SK-N-SH (cell line): Measurements from ENCODE around the gene RBBP8. TPM values are rescaled to one million over a fixed set of nuclear protein-coding genes. Genes with fewer than 3 reads are reported as not detected.

Experiments
- CTCF ChIA-PET: fragments of 300-600, 350-600 bp; formaldehyde crosslinking; extraction: SDS; loops from one replicate; lab custom pipeline; 2021; lab: Yijun Ruan, JAX
- POLR2A ChIA-PET: fragments of 350-600 bp; sonication (Branson Sonifier 250); formaldehyde crosslinking; extraction: SDS; loops from one replicate; lab custom pipeline; 2020; ENCODE audit warnings: antibody characterized with exemption, inconsistent platforms; lab: Yijun Ruan, JAX
- DNase-seq: peaks from one replicate; pipeline ENCODE4 v3.0.0; 2012
- H2AFZ ChIP-seq: fragments of 200-600 bp; sonication (generic); 2 replicates; pipeline ENCODE4 v1.8.1; 2016; ENCODE audit warnings: antibody characterized with exemption, mild to moderate bottlenecking, low read depth
- H3F3A ChIP-seq: fragments of 200-600 bp; sonication (generic); replicated peaks from 2 replicates; pipeline ENCODE3; 2016; ENCODE audit warnings: antibody characterized with exemption, mild to moderate bottlenecking; ENCODE audit not compliant: insufficient read depth
- H3K27ac ChIP-seq, 2 experiments: fragments of 200-500 bp in 1 of 2; fragments of 200-600 bp in 1 of 2; sonication (Bioruptor generic) in 1 of 2; sonication (generic), shearing (Covaris generic) in 1 of 2; 2 replicates each; pipeline versions ENCODE4 v1.5.1 to v1.6.1; 2014 to 2016; ENCODE audit warnings: low read depth in 2 of 2, inconsistent platforms in 1 of 2, low read length in 1 of 2, mild to moderate bottlenecking in 1 of 2, mixed read lengths in 1 of 2
- H3K27me3 ChIP-seq: fragments of 200-600 bp; sonication (generic), shearing (Covaris generic); 2 replicates; pipeline ENCODE4 v1.6.1; 2016; ENCODE audit warnings: mixed run types; ENCODE audit not compliant: insufficient read depth
- H3K36me3 ChIP-seq, 2 experiments: fragments of 200-500 bp in 1 of 2; fragments of 200-600 bp in 1 of 2; sonication (Bioruptor generic) in 1 of 2; sonication (generic) in 1 of 2; replicated peaks in 1 of 2; 2 replicates each; pipeline versions ENCODE3 to v1.5.1; 2014 to 2016; ENCODE audit warnings: low read length in 1 of 2, mild to moderate bottlenecking in 1 of 2; ENCODE audit not compliant: insufficient read depth in 2 of 2, control insufficient read depth in 1 of 2
- H3K4me1 ChIP-seq, 2 experiments: fragments of 200-500 bp in 1 of 2; fragments of 200-600 bp in 1 of 2; sonication (Bioruptor generic) in 1 of 2; sonication (generic), shearing (Covaris generic) in 1 of 2; 2 replicates each; pipeline versions ENCODE4 v1.5.1 to v1.6.1; 2014 to 2016; ENCODE audit warnings: low read depth in 1 of 2, low read length in 1 of 2, mixed run types in 1 of 2; ENCODE audit not compliant: insufficient read depth in 2 of 2, control insufficient read depth in 1 of 2
- H3K4me2 ChIP-seq: fragments of 200-600 bp; sonication (generic), shearing (Covaris generic); 2 replicates; pipeline ENCODE4 v1.6.1; 2017; ENCODE audit warnings: mixed run types
- H3K4me3 ChIP-seq, 2 experiments: fragments of 200-500 bp in 1 of 2; fragments of 200-600 bp in 1 of 2; sonication (Bioruptor generic) in 1 of 2; sonication (generic), shearing (Covaris generic) in 1 of 2; 2 replicates each; pipeline versions ENCODE4 v1.5.1 to v1.8.1; 2014 to 2016; ENCODE audit warnings: low read depth in 2 of 2, inconsistent platforms in 1 of 2, low read length in 1 of 2, mild to moderate bottlenecking in 1 of 2, mixed read lengths in 1 of 2, moderate library complexity in 1 of 2
- H3K79me2 ChIP-seq: fragments of 200-600 bp; sonication (generic); 2 replicates; pipeline ENCODE4 v1.8.1; 2017; ENCODE audit warnings: mild to moderate bottlenecking; ENCODE audit not compliant: insufficient read depth
- H3K9ac ChIP-seq: fragments of 200-600 bp; sonication (generic); 2 replicates; pipeline ENCODE4 v1.6.1; 2017; ENCODE audit warnings: mixed run types
- H3K9me2 ChIP-seq: fragments of 200-600 bp; sonication (generic); 2 replicates; pipeline ENCODE4 v1.6.1; 2017; ENCODE audit warnings: mixed run types
- H3K9me3 ChIP-seq: fragments of 200-600 bp; sonication (generic); 2 replicates; pipeline ENCODE4 v1.6.1; 2017; ENCODE audit warnings: mixed run types, mild to moderate bottlenecking, moderate library complexity
- H4K20me1 ChIP-seq: fragments of 200-600 bp; sonication (generic); 2 replicates; pipeline ENCODE4 v1.6.1; 2017; ENCODE audit warnings: mild to moderate bottlenecking, mixed run types; ENCODE audit not compliant: insufficient read depth
- MXI1 ChIP-seq: IDR thresholded peaks from 2 replicates; pipeline ENCODE4 v1.6.1; 2012; ENCODE audit warnings: mild to moderate bottlenecking, low read depth, low read length, improper control_type of control experiment
- RAD21 ChIP-seq: IDR thresholded peaks from 2 replicates; pipeline ENCODE4 v1.6.1; 2012; ENCODE audit warnings: mild to moderate bottlenecking, low read length
- RXRA ChIP-seq: IDR thresholded peaks from 2 replicates; pipeline ENCODE4 v1.4.0; 2012; ENCODE audit warnings: low read depth, mild to moderate bottlenecking, borderline replicate concordance
- whole genome bisulfite sequencing: methylation state at CpG from one replicate; pipeline ENCODE4 v1.1.6; 2017; ENCODE audit warnings: low lambda C conversion rate; 5-methylcytosine and 5-hydroxymethylcytosine counted together
- polyA plus RNA-seq, 3 experiments: library from polyadenylated mRNA; depleted of rRNA; stranded (reverse); fragments of >200 nt; gene quantifications; 2 replicates each; pipeline ENCODE4 v1.2.3, GENCODE V29; 2012
- TF ChIP-seq, protein P1 (sequence below): fragments of 150-350 bp; IDR thresholded peaks from 2 replicates; pipeline ENCODE4 v1.6.1; 2017; ENCODE audit warnings: antibody characterized with exemption, low read length, low read depth, borderline replicate concordance
- TF ChIP-seq, protein P2 (sequence below): IDR thresholded peaks from 2 replicates; pipeline ENCODE4 v1.4.0; 2012; ENCODE audit warnings: low read depth
- TF ChIP-seq, protein P3 (sequence below): IDR thresholded peaks from 2 replicates; pipeline ENCODE4 v1.6.1; 2012; ENCODE audit warnings: mild to moderate bottlenecking, low read depth, low read length, moderate library complexity

RBBP8 gene
- polyA plus RNA-seq, 1 of the 3 experiments (the other 2 are of a cell fraction): 9.6 TPM

DNA sequence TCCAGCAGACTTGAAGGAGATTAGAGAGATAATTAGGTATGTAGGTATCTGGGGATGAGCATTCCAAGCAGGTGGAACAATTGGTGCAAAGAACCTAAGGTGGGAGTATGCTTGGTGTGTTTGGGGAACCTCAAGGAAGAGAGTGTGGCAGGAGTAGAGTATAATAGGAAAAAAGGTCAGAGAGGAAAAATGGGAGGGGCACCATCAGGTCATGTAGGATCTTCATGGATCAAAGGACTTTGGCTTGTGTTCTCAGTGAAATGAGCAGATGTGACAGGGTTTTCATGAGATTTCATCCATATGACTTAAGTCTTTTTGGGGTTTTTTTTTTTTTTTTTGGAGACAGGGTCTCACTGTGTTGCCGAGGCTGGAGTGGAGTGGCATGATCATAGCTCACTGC, 47.3 kb downstream of the RBBP8 start:
- H3K9ac ChIP-seq: no peak overlapping the region
- 100% methylated on average over 1 of the region's 1 CpG for WGBS
- H3K9me3 ChIP-seq: no peaks in the 10 kb centered on the region
- no peaks in the 10 kb centered on the region for H3K9me2 ChIP-seq
- H3K4me2 ChIP-seq: no peak overlapping the region
- no peaks in the 10 kb centered on the region for H3K79me2 ChIP-seq
- no peaks in the 10 kb centered on the region for H4K20me1 ChIP-seq
- no peak for TF ChIP-seq RXRA
- peaks cover 3% of the 10 kb centered on the region for H3F3A ChIP-seq
- no peaks in the 10 kb centered on the region for H3K27me3 ChIP-seq
- H3K4me1 ChIP-seq: peaks cover 0 to 11% of the 10 kb centered on the region in 2 experiments; a peak in 1 of 4 replicates
- no peak for DNase-seq
- CTCF ChIA-PET: no interaction called here
- H3K36me3 ChIP-seq: peaks cover 8 to 33% of the 10 kb centered on the region in 2 experiments
- no peak overlapping the region for H3K4me3 ChIP-seq
- H3K27ac ChIP-seq: no peak overlapping the region
- POLR2A ChIA-PET: no interaction called here
- H2AFZ ChIP-seq: no peak overlapping the region

DNA sequence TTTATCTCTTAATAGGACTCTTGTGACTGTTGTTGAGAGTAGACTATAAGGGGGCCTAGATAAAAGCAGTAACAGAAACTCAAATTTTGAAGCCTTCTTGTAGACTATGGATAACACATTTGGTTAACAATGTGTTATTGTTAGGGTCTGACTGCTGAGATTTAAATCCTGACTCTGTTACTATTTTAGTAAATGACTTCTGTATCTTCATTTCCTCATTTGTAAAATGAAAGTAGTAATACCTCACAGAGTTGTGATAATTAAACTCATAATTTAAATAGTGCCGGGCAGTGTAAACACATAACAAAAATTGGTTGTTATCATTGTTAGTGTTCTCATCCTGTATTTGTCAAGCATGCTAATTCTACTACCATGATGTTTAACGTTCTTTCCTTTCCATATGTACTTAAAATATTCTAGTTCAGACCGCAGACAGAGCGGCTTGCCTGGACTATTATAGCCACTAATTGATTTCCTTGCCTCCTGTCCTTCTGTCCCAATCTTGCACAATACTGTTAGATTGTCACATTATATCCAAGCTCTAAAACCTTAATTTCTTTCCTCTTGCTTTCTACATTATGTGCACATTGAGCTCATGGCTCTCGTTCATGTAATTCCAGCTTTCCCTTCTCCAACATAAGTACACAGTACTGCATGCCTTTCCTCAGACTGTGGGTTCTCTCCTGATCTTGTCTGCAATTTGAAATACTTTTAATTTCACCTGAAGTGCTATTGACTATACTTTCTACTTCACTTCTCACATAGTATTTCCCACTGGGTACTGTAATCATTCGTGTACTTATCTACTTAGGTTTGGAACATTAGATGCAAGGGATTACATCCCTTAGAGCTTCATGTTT, 48.4 kb downstream of the RBBP8 start:
- no peak overlapping the region for H3K4me2 ChIP-seq
- no peaks in the 10 kb centered on the region for H3K9me3 ChIP-seq
- no peaks in the 10 kb centered on the region for H3K79me2 ChIP-seq
- WGBS: 94% methylated on average over 6 of the region's 6 CpGs
- TF ChIP-seq, protein P1, sequence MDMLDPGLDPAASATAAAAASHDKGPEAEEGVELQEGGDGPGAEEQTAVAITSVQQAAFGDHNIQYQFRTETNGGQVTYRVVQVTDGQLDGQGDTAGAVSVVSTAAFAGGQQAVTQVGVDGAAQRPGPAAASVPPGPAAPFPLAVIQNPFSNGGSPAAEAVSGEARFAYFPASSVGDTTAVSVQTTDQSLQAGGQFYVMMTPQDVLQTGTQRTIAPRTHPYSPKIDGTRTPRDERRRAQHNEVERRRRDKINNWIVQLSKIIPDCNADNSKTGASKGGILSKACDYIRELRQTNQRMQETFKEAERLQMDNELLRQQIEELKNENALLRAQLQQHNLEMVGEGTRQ: no peak
- TF ChIP-seq MXI1 (no peak), RAD21 (no peak)
- TF ChIP-seq, protein P2, sequence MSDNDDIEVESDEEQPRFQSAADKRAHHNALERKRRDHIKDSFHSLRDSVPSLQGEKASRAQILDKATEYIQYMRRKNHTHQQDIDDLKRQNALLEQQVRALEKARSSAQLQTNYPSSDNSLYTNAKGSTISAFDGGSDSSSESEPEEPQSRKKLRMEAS: no peak
- TF ChIP-seq, protein P3, sequence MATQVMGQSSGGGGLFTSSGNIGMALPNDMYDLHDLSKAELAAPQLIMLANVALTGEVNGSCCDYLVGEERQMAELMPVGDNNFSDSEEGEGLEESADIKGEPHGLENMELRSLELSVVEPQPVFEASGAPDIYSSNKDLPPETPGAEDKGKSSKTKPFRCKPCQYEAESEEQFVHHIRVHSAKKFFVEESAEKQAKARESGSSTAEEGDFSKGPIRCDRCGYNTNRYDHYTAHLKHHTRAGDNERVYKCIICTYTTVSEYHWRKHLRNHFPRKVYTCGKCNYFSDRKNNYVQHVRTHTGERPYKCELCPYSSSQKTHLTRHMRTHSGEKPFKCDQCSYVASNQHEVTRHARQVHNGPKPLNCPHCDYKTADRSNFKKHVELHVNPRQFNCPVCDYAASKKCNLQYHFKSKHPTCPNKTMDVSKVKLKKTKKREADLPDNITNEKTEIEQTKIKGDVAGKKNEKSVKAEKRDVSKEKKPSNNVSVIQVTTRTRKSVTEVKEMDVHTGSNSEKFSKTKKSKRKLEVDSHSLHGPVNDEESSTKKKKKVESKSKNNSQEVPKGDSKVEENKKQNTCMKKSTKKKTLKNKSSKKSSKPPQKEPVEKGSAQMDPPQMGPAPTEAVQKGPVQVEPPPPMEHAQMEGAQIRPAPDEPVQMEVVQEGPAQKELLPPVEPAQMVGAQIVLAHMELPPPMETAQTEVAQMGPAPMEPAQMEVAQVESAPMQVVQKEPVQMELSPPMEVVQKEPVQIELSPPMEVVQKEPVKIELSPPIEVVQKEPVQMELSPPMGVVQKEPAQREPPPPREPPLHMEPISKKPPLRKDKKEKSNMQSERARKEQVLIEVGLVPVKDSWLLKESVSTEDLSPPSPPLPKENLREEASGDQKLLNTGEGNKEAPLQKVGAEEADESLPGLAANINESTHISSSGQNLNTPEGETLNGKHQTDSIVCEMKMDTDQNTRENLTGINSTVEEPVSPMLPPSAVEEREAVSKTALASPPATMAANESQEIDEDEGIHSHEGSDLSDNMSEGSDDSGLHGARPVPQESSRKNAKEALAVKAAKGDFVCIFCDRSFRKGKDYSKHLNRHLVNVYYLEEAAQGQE: no peak
- no peak overlapping the region for H3K9ac ChIP-seq
- H4K20me1 ChIP-seq: no peaks in the 10 kb centered on the region
- H3K27ac ChIP-seq: no peak overlapping the region
- H3K4me1 ChIP-seq: peaks cover 0 to 11% of the 10 kb centered on the region in 2 experiments; a peak in 1 of 4 replicates
- no peak for DNase-seq
- H3F3A ChIP-seq: peaks cover 3% of the 10 kb centered on the region
- H3K36me3 ChIP-seq: peaks cover 11 to 31% of the 10 kb centered on the region in 2 experiments
- no peaks in the 10 kb centered on the region for H3K9me2 ChIP-seq
- no peak overlapping the region for H2AFZ ChIP-seq
- ChIA-PET CTCF (interaction anchor here (1.0 to 5.0 kb wide), 8 partner anchors 24 to 167 kb away, joined by 3 to 69 read pairs (median 14); partner anchors contain the start of gene RBBP8), POLR2A (no interaction called here)
- H3K27me3 ChIP-seq: no peaks in the 10 kb centered on the region
- H3K4me3 ChIP-seq: no peak overlapping the region
